GM13977 (cell line): ENCODE results near the gene SLC10A7.

ENCODE experiments used
- DNase-seq: peaks from one replicate; pipeline ENCODE4 v3.0.0; 2012; ENCODE audit warnings: low spot score
- in situ Hi-C: fragments of 300-500 bp; cut with MboI; formaldehyde crosslinking; loops from one replicate; pipeline ENCODE4 v1.12.0; 2022; ENCODE audit warnings: low sequenced_read_pairs, low pct_unique_long_range_greater_than_20kb, mixed read lengths, inconsistent platforms; ENCODE audit not compliant: unreplicated experiment
- TF ChIP-seq, protein P1 (sequence below): IDR thresholded peaks from 2 replicates; pipeline ENCODE4 v1.5.1; 2012; ENCODE audit warnings: mild to moderate bottlenecking, control low read depth; ENCODE audit not compliant: insufficient read depth; ENCODE audit errors: extremely low read depth, missing control alignments

SLC10A7 gene

DNA sequence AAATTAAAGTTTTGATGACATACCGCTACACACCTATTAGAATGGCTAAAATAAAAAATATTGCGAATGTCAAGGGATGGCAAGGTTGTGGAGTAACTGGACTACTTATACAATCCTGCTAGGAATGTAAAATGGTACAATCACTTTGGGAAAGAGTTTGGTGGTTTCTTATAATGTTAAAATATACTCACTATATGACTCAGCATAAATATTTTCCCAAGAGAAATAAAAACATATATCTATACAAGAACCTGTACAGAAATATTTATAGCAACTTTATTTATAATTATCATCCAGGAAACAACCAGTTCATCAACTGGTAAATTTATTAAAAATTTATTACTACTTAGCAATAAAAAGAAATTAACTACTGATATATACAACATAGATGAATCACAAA lies 89.7 kb downstream of the SLC10A7 start:
- in situ Hi-C loops: no loop called here
- TF ChIP-seq, protein P1, sequence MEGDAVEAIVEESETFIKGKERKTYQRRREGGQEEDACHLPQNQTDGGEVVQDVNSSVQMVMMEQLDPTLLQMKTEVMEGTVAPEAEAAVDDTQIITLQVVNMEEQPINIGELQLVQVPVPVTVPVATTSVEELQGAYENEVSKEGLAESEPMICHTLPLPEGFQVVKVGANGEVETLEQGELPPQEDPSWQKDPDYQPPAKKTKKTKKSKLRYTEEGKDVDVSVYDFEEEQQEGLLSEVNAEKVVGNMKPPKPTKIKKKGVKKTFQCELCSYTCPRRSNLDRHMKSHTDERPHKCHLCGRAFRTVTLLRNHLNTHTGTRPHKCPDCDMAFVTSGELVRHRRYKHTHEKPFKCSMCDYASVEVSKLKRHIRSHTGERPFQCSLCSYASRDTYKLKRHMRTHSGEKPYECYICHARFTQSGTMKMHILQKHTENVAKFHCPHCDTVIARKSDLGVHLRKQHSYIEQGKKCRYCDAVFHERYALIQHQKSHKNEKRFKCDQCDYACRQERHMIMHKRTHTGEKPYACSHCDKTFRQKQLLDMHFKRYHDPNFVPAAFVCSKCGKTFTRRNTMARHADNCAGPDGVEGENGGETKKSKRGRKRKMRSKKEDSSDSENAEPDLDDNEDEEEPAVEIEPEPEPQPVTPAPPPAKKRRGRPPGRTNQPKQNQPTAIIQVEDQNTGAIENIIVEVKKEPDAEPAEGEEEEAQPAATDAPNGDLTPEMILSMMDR: no peak
- DNase-seq: no peak

DNA sequence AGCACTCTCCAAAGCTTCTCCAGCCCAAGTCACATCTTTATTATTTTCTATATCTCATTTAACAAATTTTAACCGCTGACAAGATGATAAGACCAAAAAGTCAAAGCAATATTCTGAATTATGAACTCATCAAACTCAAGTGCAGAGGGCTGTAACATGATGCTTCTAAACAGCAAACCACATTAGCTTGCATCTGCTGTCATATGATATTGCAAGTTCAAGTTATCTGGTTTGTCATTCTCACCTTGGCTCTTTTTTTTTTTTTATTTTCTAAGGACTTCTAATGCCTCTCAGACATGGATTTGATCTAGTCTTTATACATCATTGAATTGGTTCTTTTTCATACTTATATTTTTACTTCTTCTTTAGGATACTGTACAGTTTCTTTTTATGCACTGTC lies 93.4 kb downstream of the SLC10A7 start:
- no peak for DNase-seq
- TF ChIP-seq, protein P1: no peak
- in situ Hi-C loops: no loop called here

GRCh38 chr4:146417822-146418221 lies 103.9 kb downstream of the SLC10A7 start:
- TF ChIP-seq, protein P1: no peak
- DNase-seq: no peak
- in situ Hi-C loops: no loop called here

DNA sequence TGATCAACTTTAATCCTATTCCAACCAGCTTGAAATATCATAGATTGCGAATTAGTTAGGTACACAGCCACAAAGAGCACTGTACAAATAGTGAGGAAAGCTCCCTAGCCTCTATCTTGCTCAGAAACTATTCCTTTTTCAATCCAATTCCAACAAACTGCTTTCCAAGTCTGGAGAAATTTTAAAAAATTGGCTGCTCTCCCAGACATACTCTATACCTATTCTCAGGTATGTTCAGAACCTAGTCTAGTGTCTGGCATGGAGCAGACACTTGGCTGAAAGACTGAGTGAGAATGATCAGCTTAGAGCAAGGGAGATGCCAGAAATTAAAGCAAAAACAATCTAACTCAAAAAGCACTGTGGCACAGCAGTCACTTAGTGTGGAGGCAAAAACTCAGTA lies 105.9 kb downstream of the SLC10A7 start:
- TF ChIP-seq, protein P1: no peak
- in situ Hi-C loops: no loop called here
- DNase-seq: no peak

GRCh38 chr4:146407669-146408084 lies 114.1 kb downstream of the SLC10A7 start:
- DNase-seq: no peak
- in situ Hi-C loops: no loop called here
- TF ChIP-seq, protein P1: no peak

GRCh38 chr4:146407257-146407656 lies 114.5 kb downstream of the SLC10A7 start:
- in situ Hi-C loops: no loop called here
- TF ChIP-seq, protein P1: no peak
- no peak for DNase-seq

DNA sequence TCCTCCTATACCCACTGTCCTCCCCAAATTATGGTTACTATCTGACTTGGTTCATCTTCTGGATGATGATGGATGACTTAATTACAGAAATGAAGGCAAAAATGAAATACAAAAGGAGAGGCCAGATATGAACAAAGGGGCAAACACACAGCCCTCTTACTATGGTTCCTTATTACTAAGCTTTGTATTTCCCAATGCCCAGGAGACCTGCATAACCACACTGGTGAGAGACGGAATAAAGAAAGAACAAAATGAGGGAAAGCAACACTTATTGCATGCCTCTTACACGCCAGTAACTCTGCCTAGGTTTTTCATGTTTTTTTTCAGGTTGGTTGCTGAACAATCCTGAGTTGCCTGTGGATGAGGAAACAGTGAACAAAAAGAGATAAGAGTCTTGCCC lies 120.5 kb downstream of the SLC10A7 start:
- in situ Hi-C loops: no loop called here
- DNase-seq: no peak
- TF ChIP-seq, protein P1: no peak
